HUES64 (cell line): ENCODE data around the gene LRRC37A3. TPM values are rescaled to one million over a fixed set of nuclear protein-coding genes. Genes with fewer than 3 reads are reported as not detected.
A peak's percentile ranks its signal among the peaks of the same experiment; 100 is the strongest.
"Not testable (repeated sequence)": the region's sequence is repeated elsewhere in the genome, so short reads cannot be mapped to it uniquely, and the experiment has no call there.

Experiments used
- H3K27ac ChIP-seq: 2 replicates; pipeline ENCODE4 v1.7.0; 2013; ENCODE audit warnings: low read depth, low read length, inconsistent platforms
- H3K27me3 ChIP-seq: 2 replicates; pipeline ENCODE4 v1.6.1; 2013; ENCODE audit warnings: mild to moderate bottlenecking, low read length; ENCODE audit not compliant: insufficient read depth
- H3K36me3 ChIP-seq: 2 replicates; pipeline ENCODE4 v1.6.1; 2013; ENCODE audit warnings: mild to moderate bottlenecking, low read length; ENCODE audit not compliant: insufficient read depth
- H3K4me1 ChIP-seq: 2 replicates; pipeline ENCODE4 v1.6.1; 2013; ENCODE audit warnings: mild to moderate bottlenecking, low read length, moderate library complexity; ENCODE audit not compliant: insufficient read depth
- H3K4me3 ChIP-seq: 2 replicates; pipeline ENCODE4 v1.5.1; 2013; ENCODE audit warnings: mild to moderate bottlenecking, low read length, moderate library complexity
- H3K9ac ChIP-seq: 2 replicates; pipeline ENCODE4 v1.6.1; 2013; ENCODE audit warnings: mild to moderate bottlenecking, low read depth, low read length
- H3K9me3 ChIP-seq: 2 replicates; pipeline ENCODE4 v1.6.1; 2013; ENCODE audit warnings: low read depth, low read length; ENCODE audit not compliant: insufficient read depth
- WGBS: fragments of 150-250, 120-280 bp; methylation state at CpG from one replicate; pipeline ENCODE4 v1.1.7; 2013; ENCODE audit warnings: missing lambda C conversion rate; 5-methylcytosine and 5-hydroxymethylcytosine counted together
- polyA plus RNA-seq, 2 experiments: library from polyadenylated mRNA; stranded (reverse); fragments of 50-300 nt; gene quantifications; one replicate each; pipeline ENCODE4 v1.2.3, GENCODE V29; 2013

LRRC37A3 gene
- polyA plus RNA-seq (2013, experiment 1 of 2) = 3.2 TPM
- 3.0 TPM for polyA plus RNA-seq (2013, experiment 2 of 2)

DNA sequence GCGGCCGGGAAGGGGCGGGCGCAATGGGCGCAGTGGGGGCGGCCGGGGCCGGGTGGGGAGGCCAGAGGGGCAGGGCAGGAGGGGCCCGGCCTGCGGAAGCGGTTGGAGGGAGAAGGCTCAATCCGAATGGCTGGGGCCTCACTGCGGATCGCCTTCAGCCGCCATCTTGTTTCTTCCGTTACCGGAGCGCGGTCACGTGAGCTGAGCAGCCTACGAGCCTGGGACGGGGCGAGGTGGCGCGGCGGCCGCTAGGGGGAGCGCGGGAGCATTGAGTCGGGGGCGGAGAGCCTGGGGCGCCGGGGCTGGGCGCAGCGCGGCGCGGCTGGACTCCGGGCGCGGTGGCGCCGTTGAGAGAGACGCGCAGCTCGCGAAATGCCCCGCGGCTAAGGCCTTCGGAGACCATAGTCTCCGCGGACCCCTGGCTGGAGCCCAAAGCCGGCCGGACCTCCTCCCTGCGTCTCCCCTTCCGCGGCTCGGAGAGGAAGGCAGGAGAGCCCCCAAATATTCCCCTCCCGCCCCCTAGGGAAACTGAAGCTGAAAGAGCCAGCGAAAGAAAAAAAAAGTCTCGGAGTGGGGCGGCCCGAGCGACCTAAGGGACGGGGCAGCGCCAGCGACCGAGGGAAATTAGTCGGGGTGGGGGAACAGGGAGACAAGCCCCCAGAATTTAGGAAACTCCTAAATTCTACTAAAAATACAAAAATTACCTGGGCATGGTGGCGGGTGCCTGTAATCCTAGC is at the start of gene LRRC37A3:
Gene LRRC37A3 (minus strand): TSS at position 190 of the 737 bp plus-strand sequence. CDS start 22,221 bp downstream, outside the sequence.
- H3K36me3 ChIP-seq, H3K9me3 ChIP-seq, H3K4me1 ChIP-seq, H3K27me3 ChIP-seq: not testable (repeated sequence)
- Histone ChIP-seq H3K27ac (peak within 1 kb of the TSS; percentile 85), H3K4me3 (peak within 1 kb of the TSS; percentile 69), H3K9ac (peak within 1 kb of the TSS; percentile 85)
- 2% methylated on average over 62 of the region's 70 CpGs for WGBS

DNA sequence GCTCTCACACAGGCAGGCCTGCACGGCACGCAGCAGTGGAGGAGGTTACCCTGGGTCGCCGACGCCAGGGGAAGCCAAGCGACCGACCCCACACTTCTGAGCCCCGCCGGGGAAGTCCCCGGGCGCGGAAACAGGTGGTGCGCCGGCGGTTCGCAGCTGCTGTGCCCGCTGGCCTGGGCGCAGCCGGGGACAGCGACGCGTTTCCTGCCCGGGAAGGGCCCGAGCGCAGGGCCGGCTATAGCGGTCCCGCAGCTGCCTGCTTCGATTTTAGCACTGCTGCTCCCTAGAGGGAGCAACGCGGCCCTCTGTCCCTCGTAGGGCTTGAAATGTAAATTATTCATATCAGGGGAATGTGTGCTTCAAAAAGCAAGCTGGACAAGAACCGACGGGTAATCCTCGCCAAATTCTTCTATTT is 46.6 kb upstream of the LRRC37A3 start:
- not testable (repeated sequence) for H3K27ac ChIP-seq, H3K36me3 ChIP-seq, H3K9me3 ChIP-seq, H3K27me3 ChIP-seq, H3K4me1 ChIP-seq
- 1% methylated on average over 35 of the region's 35 CpGs for WGBS
- H3K4me3 ChIP-seq = peak overlapping the region; percentile 48
- H3K9ac ChIP-seq = peak overlapping the region; percentile 69

DNA sequence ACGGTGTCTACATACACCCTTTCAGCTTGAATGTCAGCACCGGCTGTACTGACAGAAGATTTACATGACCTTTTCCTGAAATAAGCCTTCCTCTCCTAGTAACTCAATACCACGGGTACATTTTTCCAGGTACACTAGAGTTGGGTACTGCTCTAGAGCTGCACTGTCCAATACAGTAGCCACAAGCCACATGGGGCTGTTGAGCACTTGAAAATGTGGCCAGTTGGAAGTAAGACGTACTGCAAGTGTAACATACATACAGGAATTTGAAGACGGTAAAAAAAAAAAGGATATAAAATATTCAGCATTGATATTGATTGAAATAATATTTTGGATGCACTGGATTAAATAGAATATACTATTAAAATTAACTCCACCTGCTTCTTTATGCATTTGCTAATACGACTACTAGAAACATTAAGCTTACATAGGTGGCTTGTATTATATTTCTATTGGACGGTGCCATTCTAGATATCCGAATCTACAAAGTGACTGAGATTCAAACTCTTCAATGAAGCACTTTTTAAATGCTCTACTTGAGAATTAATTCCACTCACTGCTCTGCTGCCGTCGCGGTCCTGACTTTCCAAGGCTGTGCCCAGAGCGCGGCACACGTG is 46.1 kb upstream of the LRRC37A3 start:
- not testable (repeated sequence) for H3K27ac ChIP-seq, H3K27me3 ChIP-seq, H3K9me3 ChIP-seq, H3K36me3 ChIP-seq, H3K4me1 ChIP-seq
- H3K9ac ChIP-seq = peak overlapping the region; percentile 69
- WGBS = 74% methylated on average over 3 of the region's 14 CpGs
- H3K4me3 ChIP-seq = peak overlapping the region; percentile 48

DNA sequence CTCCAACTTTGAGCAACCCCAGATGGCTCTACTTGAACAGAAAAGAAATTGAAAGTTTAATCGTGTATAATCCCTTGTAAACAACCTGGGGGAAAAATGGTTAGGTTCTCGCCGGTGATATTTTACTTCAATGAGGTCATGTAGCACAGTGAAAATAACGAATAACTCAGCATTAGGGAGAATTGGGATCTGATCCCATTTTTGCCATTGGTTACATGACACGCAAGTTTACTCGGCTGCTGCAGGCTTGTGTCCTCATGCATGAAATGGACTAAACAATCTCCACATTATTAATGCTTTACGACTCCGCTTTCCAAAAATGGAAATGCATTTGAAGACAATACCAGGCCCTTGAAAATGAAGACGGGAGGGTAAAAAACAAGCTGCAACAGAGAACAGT is 45.5 kb upstream of the LRRC37A3 start:
- 98% methylated on average over 8 of the region's 9 CpGs for WGBS
- H3K4me1 ChIP-seq = peaks cover 2% of the 10 kb centered on the region; the same call in 1 of the 2 replicates
- peaks cover 6% of the 10 kb centered on the region for H3K27me3 ChIP-seq
- no peak overlapping the region for H3K27ac ChIP-seq
- no peaks in the 10 kb centered on the region for H3K36me3 ChIP-seq
- no peaks in the 10 kb centered on the region for H3K9me3 ChIP-seq
- no peak overlapping the region for H3K9ac ChIP-seq
- H3K4me3 ChIP-seq = no peak overlapping the region

DNA sequence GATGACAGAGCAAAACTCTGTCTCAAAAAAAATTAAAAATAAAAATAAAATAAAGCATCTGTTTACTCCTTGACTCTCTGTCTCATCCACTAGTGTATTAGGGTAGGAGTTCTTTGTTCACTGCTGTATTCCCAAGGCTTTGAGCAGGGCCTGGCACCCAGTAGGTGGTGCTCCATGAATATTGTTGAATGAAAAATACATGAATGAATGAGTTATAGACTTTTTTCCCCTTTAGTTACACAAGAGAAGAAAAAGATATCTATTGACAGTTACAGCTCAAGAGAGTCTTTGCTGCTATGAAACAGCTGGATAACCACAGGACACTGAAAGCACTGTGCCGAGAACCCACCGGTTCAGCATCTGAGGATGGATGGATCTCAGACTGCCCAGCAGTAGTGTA is 44.5 kb upstream of the LRRC37A3 start:
- WGBS = 95% methylated on average over 2 of the region's 2 CpGs
- H3K36me3 ChIP-seq, H3K9me3 ChIP-seq, H3K9ac ChIP-seq, H3K4me1 ChIP-seq, H3K27ac ChIP-seq, H3K4me3 ChIP-seq, H3K27me3 ChIP-seq: not testable (repeated sequence)

DNA sequence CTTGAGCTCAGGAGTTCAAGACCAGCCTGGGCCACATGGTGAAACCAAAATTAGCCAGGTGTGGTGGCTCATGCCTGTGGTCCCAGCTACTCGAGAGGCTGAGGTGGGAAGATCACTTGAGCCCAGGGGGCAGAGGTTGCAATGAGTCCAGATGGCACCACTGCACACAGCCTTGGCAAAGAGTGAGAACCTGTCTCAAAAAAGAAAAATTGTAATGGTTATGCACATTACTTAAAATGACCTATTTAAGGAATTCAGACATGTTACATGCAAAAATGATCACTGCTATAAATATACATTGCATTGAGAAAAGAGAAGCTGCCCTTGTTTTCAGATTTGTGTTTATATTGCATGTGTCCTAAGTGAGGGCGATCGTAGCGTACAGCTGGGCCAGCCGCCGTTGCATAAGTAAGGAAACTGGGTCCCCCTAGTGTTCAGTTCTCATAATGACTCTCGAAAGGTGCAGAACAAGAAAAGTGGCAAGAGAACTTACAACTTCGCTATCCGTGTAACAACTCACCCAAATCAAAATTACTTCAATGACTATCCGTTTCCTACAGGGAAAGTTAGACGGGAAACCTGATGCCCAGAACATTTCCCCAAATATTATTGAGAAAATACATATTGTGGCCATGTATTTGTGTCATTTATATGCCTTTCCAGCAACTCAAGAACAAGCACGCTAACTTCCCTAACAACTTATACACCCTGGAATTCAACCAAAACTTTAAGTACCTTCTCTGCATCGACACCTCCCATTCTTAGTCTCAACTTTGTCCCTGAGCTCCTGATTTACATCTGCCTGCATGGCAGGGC is 42.5 kb upstream of the LRRC37A3 start:
- 16% methylated on average over 13 of the region's 13 CpGs for WGBS
- H3K4me3 ChIP-seq, H3K27ac ChIP-seq, H3K36me3 ChIP-seq, H3K9me3 ChIP-seq, H3K9ac ChIP-seq, H3K27me3 ChIP-seq, H3K4me1 ChIP-seq: not testable (repeated sequence)

DNA sequence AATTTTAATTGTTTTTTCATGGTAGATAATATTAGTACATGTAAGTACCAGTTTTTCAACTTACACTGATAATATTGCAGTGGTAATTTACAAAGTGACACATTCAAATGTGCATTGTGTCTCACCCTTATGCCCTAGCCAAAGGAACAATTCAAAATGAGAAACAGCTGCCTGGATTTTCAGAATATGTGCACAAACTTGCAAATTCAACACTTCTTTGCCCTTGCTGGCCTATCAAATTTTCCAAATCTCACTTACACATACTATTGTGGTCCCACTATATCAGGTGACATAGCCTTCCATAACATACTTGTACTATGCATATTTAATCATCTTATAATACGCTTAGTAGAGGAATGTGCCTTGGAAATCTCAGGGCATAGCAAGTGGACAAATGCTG is 32.6 kb upstream of the LRRC37A3 start:
- Histone ChIP-seq H3K27ac (no peak overlapping the region), H3K9me3 (no peaks in the 10 kb centered on the region), H3K36me3 (no peaks in the 10 kb centered on the region), H3K9ac (no peak overlapping the region), H3K4me1 (no peaks in the 10 kb centered on the region), H3K27me3 (no peaks in the 10 kb centered on the region), H3K4me3 (no peak overlapping the region)
- WGBS = no CpG with 5 or more reads among the region's 1 CpG

DNA sequence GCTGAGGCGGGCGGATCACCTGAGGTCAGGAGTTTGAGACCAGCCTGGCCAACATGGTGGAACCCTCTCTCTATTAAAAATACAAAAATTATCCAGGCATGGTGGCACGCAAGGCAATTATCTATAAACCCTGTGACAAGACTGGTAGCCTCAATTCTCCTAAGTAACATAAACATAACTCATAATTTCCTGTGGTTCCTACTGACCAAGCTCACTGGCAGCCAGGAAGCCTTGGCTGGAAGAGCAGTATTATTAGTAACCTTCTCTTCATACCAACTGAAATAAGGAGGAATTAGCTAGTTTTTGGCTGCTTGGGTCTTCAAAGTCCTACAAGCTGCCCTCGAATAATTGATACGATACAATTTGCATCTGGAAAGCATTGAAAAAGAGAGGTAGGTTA is 31.6 kb upstream of the LRRC37A3 start:
- no peaks in the 10 kb centered on the region for H3K27me3 ChIP-seq
- H3K4me1 ChIP-seq = no peaks in the 10 kb centered on the region
- H3K4me3 ChIP-seq = no peak overlapping the region
- H3K9me3 ChIP-seq = no peaks in the 10 kb centered on the region
- no peak overlapping the region for H3K9ac ChIP-seq
- no peaks in the 10 kb centered on the region for H3K36me3 ChIP-seq
- 96% methylated on average over 5 of the region's 5 CpGs for WGBS
- no peak overlapping the region for H3K27ac ChIP-seq

DNA sequence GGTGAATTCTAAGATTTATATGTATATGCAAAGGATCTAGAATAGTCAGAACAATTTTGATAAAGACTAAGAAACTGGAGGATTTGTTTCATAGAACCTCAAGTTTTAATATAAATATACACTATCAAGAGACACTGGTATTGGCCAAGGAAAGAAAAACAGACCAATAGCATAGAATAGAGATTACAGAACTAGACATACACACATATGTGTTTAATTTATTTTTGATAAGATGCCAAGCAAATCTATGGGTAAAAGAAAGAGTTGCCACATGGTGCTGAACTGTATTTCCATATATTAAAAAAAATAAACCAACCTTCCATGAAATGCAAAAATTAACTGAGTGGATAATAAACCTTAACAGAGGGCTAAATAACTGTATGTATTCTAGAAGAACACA is 27.9 kb upstream of the LRRC37A3 start:
- Histone ChIP-seq H3K36me3 (no peaks in the 10 kb centered on the region), H3K4me3 (no peak overlapping the region), H3K4me1 (no peaks in the 10 kb centered on the region), H3K9me3 (no peaks in the 10 kb centered on the region), H3K9ac (no peak overlapping the region), H3K27me3 (no peaks in the 10 kb centered on the region), H3K27ac (no peak overlapping the region)

DNA sequence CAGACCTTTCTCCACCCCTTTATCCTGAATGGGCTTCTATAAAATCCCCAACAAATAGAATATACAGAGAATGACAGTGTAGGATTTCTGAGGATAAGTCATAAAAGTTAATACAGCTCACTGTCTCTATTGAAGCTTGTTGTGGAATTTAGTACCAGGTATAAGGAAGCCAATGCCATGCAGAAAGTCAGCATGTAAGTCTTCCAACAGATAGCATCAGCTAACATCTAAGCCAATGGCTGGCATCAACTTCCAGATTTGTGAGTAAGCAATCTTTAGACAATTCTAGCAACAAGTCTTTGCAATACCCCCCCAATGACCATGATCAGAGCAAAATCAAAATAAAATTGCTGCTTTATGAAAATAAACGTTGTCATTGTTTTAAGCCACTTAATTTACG is 22.5 kb upstream of the LRRC37A3 start:
- no peaks in the 10 kb centered on the region for H3K9me3 ChIP-seq
- H3K4me1 ChIP-seq = no peaks in the 10 kb centered on the region
- WGBS = 97% methylated on average over 2 of the region's 2 CpGs
- H3K36me3 ChIP-seq = no peaks in the 10 kb centered on the region
- H3K27me3 ChIP-seq = no peaks in the 10 kb centered on the region
- no peak overlapping the region for H3K27ac ChIP-seq
- no peak overlapping the region for H3K9ac ChIP-seq
- no peak overlapping the region for H3K4me3 ChIP-seq

DNA sequence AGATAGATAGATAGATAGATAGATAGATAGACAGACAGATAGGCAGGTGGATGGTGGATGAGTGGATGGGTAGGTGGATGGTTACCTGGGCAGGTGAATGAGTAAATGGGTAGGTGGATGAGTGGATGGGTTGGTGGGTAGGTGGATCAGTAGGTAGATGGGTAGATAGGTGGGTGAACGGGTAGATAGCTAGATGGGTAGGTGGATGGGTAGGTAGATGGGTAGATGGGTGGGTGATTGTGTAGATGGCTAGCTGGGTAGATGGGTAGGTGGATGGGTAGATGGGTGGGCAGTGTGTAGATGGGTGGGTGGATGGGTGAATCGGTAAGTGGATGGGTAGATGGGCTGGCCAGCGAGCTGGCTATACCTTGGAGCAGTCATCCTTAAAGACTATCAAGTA is 21.8 kb upstream of the LRRC37A3 start:
- Histone ChIP-seq H3K36me3 (no peaks in the 10 kb centered on the region), H3K27me3 (no peaks in the 10 kb centered on the region), H3K4me1 (no peaks in the 10 kb centered on the region), H3K27ac (no peak overlapping the region), H3K9me3 (no peaks in the 10 kb centered on the region), H3K4me3 (no peak overlapping the region), H3K9ac (no peak overlapping the region)
- 91% methylated on average over 3 of the region's 3 CpGs for WGBS
